Lower lobe of right lung (tissue), 2 donors: ENCODE data around the gene EFCAB8. TPM values are rescaled to one million over a fixed set of nuclear protein-coding genes. Genes with fewer than 3 reads are reported as not detected.

ENCODE experiments used
- ATAC-seq, 2 donors: fragments of 200-7000 bp; cut with Tn5 transposase; one replicate each; pipeline ENCODE4 v1.9.1; 2020 to 2022; ENCODE audit warnings: mild to moderate bottlenecking in 2 of 2, moderate library complexity in 2 of 2
- DNase-seq: peaks from one replicate; pipeline ENCODE4 v3.0.0-alpha.2; 2020
- H3K27ac ChIP-seq: fragments of 200-600 bp; one replicate; pipeline ENCODE4 v1.8.0; 2022
- H3K27me3 ChIP-seq: fragments of 200-600 bp; one replicate; pipeline ENCODE4 v1.8.0; 2022; ENCODE audit warnings: low read depth
- H3K36me3 ChIP-seq: fragments of 200-600 bp; one replicate; pipeline ENCODE4 v1.8.0; 2022; ENCODE audit warnings: mild to moderate bottlenecking
- H3K4me1 ChIP-seq: fragments of 200-600 bp; one replicate; pipeline ENCODE4 v1.8.0; 2022
- H3K4me3 ChIP-seq: fragments of 200-600 bp; one replicate; pipeline ENCODE4 v1.8.0; 2022; ENCODE audit warnings: mild to moderate bottlenecking
- H3K9me3 ChIP-seq: fragments of 200-600 bp; one replicate; pipeline ENCODE4 v1.8.0; 2022
- CTCF ChIP-seq: fragments of 200-600 bp; IDR thresholded peaks from one replicate; pipeline ENCODE4 v1.8.0; 2022; ENCODE audit warnings: antibody characterized with exemption, mild to moderate bottlenecking
- intact Hi-C: fragments of 100-400 bp; cut with DNase I; formaldehyde crosslinking; loops from one replicate; pipeline ENCODE4 v1.11.0; 2022
- total RNA-seq: library from RNA; stranded (reverse); fragmentation: NEBNext Ultra II Directional; extraction: Animal tissue kit (Norgen Biotek cat#: 25700); gene quantifications from one replicate; pipeline ENCODE4 v1.2.1, GENCODE V29; 2021
- donor health status: DM: no; HTN: yes; CAD: no; lungs with severe emphysema.

Gene EFCAB8
- total RNA-seq, 1 donor from 2014 or later, result 0.30 TPM

GRCh38 chr20:32984631-32985354 lies 126.1 kb downstream of the EFCAB8 start:
- intact Hi-C loops, result no loop called here
- TF ChIP-seq CTCF, result no peak
- Histone ChIP-seq H3K27me3 (peaks cover 3% of the 10 kb centered on the region), H3K4me3 (no peak overlapping the region), H3K27ac (no peak overlapping the region), H3K4me1 (no peaks in the 10 kb centered on the region), H3K36me3 (no peaks in the 10 kb centered on the region), H3K9me3 (no peaks in the 10 kb centered on the region)
- DNase-seq (no peak), ATAC-seq (no peak)

GRCh38 chr20:32985596-32985995 lies 126.9 kb downstream of the EFCAB8 start:
- TF ChIP-seq CTCF, result no peak
- H3K27ac ChIP-seq, result no peak overlapping the region
- H3K4me3 ChIP-seq, result no peak overlapping the region
- H3K9me3 ChIP-seq, result no peaks in the 10 kb centered on the region
- peaks cover 3% of the 10 kb centered on the region for H3K27me3 ChIP-seq
- intact Hi-C loops, result no loop called here
- no peaks in the 10 kb centered on the region for H3K4me1 ChIP-seq
- DNase-seq (no peak), ATAC-seq (no peak)
- H3K36me3 ChIP-seq, result no peaks in the 10 kb centered on the region

- DNase-seq, result no peak
- Histone ChIP-seq H3K27ac (no peak overlapping the region), H3K9me3 (no peaks in the 10 kb centered on the region), H3K4me1 (no peaks in the 10 kb centered on the region), H3K36me3 (no peaks in the 10 kb centered on the region), H3K4me3 (no peak overlapping the region), H3K27me3 (peaks cover 3% of the 10 kb centered on the region)
- intact Hi-C loops, result no loop called here
- no peak for TF ChIP-seq CTCF
- no peak for ATAC-seq
These were observed 127.7 kb downstream of the EFCAB8 start for GRCh38 chr20:32986331-32986966.

- peaks cover 3% of the 10 kb centered on the region for H3K27me3 ChIP-seq
- ATAC-seq, result no peak
- H3K4me3 ChIP-seq, result no peak overlapping the region
- DNase-seq, result no peak
- TF ChIP-seq CTCF, result no peak
- H3K9me3 ChIP-seq, result no peaks in the 10 kb centered on the region
- H3K4me1 ChIP-seq, result no peaks in the 10 kb centered on the region
- no peaks in the 10 kb centered on the region for H3K36me3 ChIP-seq
- H3K27ac ChIP-seq, result no peak overlapping the region
- intact Hi-C loops, result no loop called here
These were observed 128.5 kb downstream of the EFCAB8 start for GRCh38 chr20:32987044-32987825.

- no peak for TF ChIP-seq CTCF
- Histone ChIP-seq H3K36me3 (no peaks in the 10 kb centered on the region), H3K27ac (no peak overlapping the region), H3K4me1 (no peaks in the 10 kb centered on the region), H3K9me3 (no peaks in the 10 kb centered on the region), H3K27me3 (peaks cover 3% of the 10 kb centered on the region), H3K4me3 (no peak overlapping the region)
- ATAC-seq (no peak), DNase-seq (no peak)
- intact Hi-C loops, result no loop called here
These were observed 129.3 kb downstream of the EFCAB8 start for GRCh38 chr20:32988008-32988407.
